Stimulated activated CD8-positive, alpha-beta memory T cell treated with anti-CD3 and anti-CD28 coated beads, Interleukin-7, amount 100 ng/mL, for 24 hours (primary cell): ENCODE measurements around the gene EVI2A.
"Not testable (repeated sequence)": the region's sequence is repeated elsewhere in the genome, so short reads cannot be mapped to it uniquely, and the experiment has no call there.

Source experiments
- DNase-seq: peaks from one replicate; pipeline ENCODE4 v3.0.0-alpha.2; 2020; ENCODE audit warnings: low read depth

EVI2A gene

GRCh38 chr17:31321481-31321880 lies at the start of gene EVI2A:
EVI2A (minus strand) TSS chr17:31321622; CDS start chr17:31319013, 2,609 bp downstream.
- DNase-seq, result peak; percentile 53

- no peak for DNase-seq
These were observed 47.8 kb upstream of the EVI2A start for GRCh38 chr17:31369266-31369665.

- no peak for DNase-seq
These were observed 44.7 kb upstream of the EVI2A start for GRCh38 chr17:31366088-31366487.

GRCh38 chr17:31364012-31364411 lies 42.6 kb upstream of the EVI2A start:
- no peak for DNase-seq

GRCh38 chr17:31357839-31358394 lies 36.5 kb upstream of the EVI2A start:
- DNase-seq, result no peak

GRCh38 chr17:31357091-31357490 lies 35.7 kb upstream of the EVI2A start:
- DNase-seq, result no peak

GRCh38 chr17:31355935-31356334 lies 34.5 kb upstream of the EVI2A start:
- DNase-seq, result no peak

GRCh38 chr17:31349454-31349853 lies 28.0 kb upstream of the EVI2A start:
- DNase-seq, result no peak

- not testable (repeated sequence) for DNase-seq
These were observed 23.8 kb upstream of the EVI2A start for GRCh38 chr17:31345191-31345747.

- no peak for DNase-seq
These were observed 18.7 kb upstream of the EVI2A start for GRCh38 chr17:31339906-31340661.

GRCh38 chr17:31329221-31329620 lies 7.8 kb upstream of the EVI2A start:
- DNase-seq, result no peak

GRCh38 chr17:31328160-31328535 lies 6.7 kb upstream of the EVI2A start:
- DNase-seq, result no peak

GRCh38 chr17:31327534-31328159 lies 6.2 kb upstream of the EVI2A start:
- no peak for DNase-seq

GRCh38 chr17:31323551-31323950 lies 2.1 kb upstream of the EVI2A start:
- no peak for DNase-seq

GRCh38 chr17:31321966-31322365 lies 544 bp upstream of the EVI2A start:
- DNase-seq, result no peak

- DNase-seq, result no peak
These were observed 631 bp downstream of the EVI2A start for GRCh38 chr17:31320791-31321190.

- DNase-seq, result no peak
These were observed 1.2 kb downstream of the EVI2A start for GRCh38 chr17:31320241-31320640.

- no peak for DNase-seq
These were observed 2.4 kb downstream of the EVI2A start for GRCh38 chr17:31318851-31319661.

GRCh38 chr17:31318298-31318801 lies 3.1 kb downstream of the EVI2A start:
- no peak for DNase-seq

GRCh38 chr17:31314782-31315100 lies 6.7 kb downstream of the EVI2A start:
- DNase-seq, result no peak

GRCh38 chr17:31313982-31314781 lies 7.2 kb downstream of the EVI2A start, which contains the start of gene EVI2B:
EVI2B (minus strand) TSS chr17:31314054; CDS start chr17:31305609, 8,445 bp downstream.
- no peak for DNase-seq
